GM19463 (cell line): Measurements from ENCODE around the gene ADCY1.

Experiments
- ATAC-seq: cut with Tn5 transposase; IDR thresholded peaks from one replicate; pipeline ENCODE4 v1.9.1; 2021; ENCODE audit warnings: mild to moderate bottlenecking, moderate library complexity; ENCODE audit not compliant: unreplicated experiment

Gene ADCY1

GRCh38 chr7:45689011-45689796 lies 115.0 kb downstream of the ADCY1 start:
- ATAC-seq, result no peak

- ATAC-seq, result no peak
Measured at GRCh38 chr7:45689797-45690761, 115.9 kb downstream of the ADCY1 start.

- no peak for ATAC-seq
Measured at GRCh38 chr7:45690762-45691150, 116.6 kb downstream of the ADCY1 start.

- ATAC-seq, result no peak
Measured at GRCh38 chr7:45691155-45691656, 117.0 kb downstream of the ADCY1 start.

GRCh38 chr7:45692031-45692430 lies 117.9 kb downstream of the ADCY1 start:
- no peak for ATAC-seq

GRCh38 chr7:45695249-45695995 lies 121.3 kb downstream of the ADCY1 start:
- ATAC-seq, result no peak

- no peak for ATAC-seq
Measured at GRCh38 chr7:45696476-45696875, 122.3 kb downstream of the ADCY1 start.

GRCh38 chr7:45697576-45698136 lies 123.5 kb downstream of the ADCY1 start:
- ATAC-seq, result no peak

- no peak for ATAC-seq
Measured at GRCh38 chr7:45698303-45699014, 124.3 kb downstream of the ADCY1 start.

GRCh38 chr7:45699015-45699309 lies 124.8 kb downstream of the ADCY1 start:
- ATAC-seq, result no peak

GRCh38 chr7:45699726-45700390 lies 125.7 kb downstream of the ADCY1 start:
- ATAC-seq, result no peak

GRCh38 chr7:45700556-45700955 lies 126.4 kb downstream of the ADCY1 start:
- no peak for ATAC-seq

GRCh38 chr7:45701701-45702510 lies 127.7 kb downstream of the ADCY1 start:
- no peak for ATAC-seq

GRCh38 chr7:45702751-45703150 lies 128.6 kb downstream of the ADCY1 start:
- no peak for ATAC-seq

- ATAC-seq, result no peak
Measured at GRCh38 chr7:45703373-45703821, 129.2 kb downstream of the ADCY1 start.

GRCh38 chr7:45703911-45704682 lies 129.9 kb downstream of the ADCY1 start:
- no peak for ATAC-seq

GRCh38 chr7:45704683-45705016 lies 130.5 kb downstream of the ADCY1 start:
- no peak for ATAC-seq
